ENCODE results near the gene UCN3.

GRCh38 chr10:5361966-5362365 is 2.8 kb upstream of the UCN3 start:
- TF ChIP-seq FOXK2 (IDR thresholded peaks at IDR 0.05) (no peak), HCFC1 (IDR thresholded peaks at IDR 0.05; ENCODE audit: low read length) (no peak), POLR2AphosphoS5 (IDR thresholded peaks at IDR 0.05; ENCODE audit: low read length) (no peak), CTCF (IDR thresholded peaks at IDR 0.05 in 2 of 3, conservative IDR thresholded peaks at IDR 0.05 in 1 of 3; ENCODE audit: control insufficient read depth in 2 of 3, extremely low read depth in 1 of 3, insufficient read depth in 1 of 3, low read depth in 3 of 3, low read length in 3 of 3) (no peak), CEBPB (IDR thresholded peaks at IDR 0.05; ENCODE audit: borderline replicate concordance in 1 of 2, low read depth in 2 of 2, low read length in 2 of 2) (no peak), ZNF274 (IDR thresholded peaks at IDR 0.05; ENCODE audit: insufficient read depth, insufficient read length) (no peak), SP1 (IDR thresholded peaks at IDR 0.05; ENCODE audit: low read depth, low read length) (no peak), POLR2A (IDR thresholded peaks at IDR 0.05; ENCODE audit: low read depth, low read length) (no peak), ZBTB4 (CRISPR knock-in tag; IDR thresholded peaks at IDR 0.05) (no peak), YBX1 (IDR thresholded peaks at IDR 0.05) (no peak), TAF1 (IDR thresholded peaks at IDR 0.05; ENCODE audit: borderline replicate concordance, low read depth, low read length) (no peak)

Data from GM12878 (cell line).